ENCODE results near the gene DMBX1. TPM values are rescaled to one million over a fixed set of nuclear protein-coding genes. Genes with fewer than 3 reads are reported as not detected.
A peak's percentile ranks its signal among the peaks of the same experiment; 100 is the strongest.

Gene DMBX1
- polyA plus RNA-seq, 2 of the 4 experiments (the other 2 are of a cell fraction): 0.44 to 2.2 TPM

DNA sequence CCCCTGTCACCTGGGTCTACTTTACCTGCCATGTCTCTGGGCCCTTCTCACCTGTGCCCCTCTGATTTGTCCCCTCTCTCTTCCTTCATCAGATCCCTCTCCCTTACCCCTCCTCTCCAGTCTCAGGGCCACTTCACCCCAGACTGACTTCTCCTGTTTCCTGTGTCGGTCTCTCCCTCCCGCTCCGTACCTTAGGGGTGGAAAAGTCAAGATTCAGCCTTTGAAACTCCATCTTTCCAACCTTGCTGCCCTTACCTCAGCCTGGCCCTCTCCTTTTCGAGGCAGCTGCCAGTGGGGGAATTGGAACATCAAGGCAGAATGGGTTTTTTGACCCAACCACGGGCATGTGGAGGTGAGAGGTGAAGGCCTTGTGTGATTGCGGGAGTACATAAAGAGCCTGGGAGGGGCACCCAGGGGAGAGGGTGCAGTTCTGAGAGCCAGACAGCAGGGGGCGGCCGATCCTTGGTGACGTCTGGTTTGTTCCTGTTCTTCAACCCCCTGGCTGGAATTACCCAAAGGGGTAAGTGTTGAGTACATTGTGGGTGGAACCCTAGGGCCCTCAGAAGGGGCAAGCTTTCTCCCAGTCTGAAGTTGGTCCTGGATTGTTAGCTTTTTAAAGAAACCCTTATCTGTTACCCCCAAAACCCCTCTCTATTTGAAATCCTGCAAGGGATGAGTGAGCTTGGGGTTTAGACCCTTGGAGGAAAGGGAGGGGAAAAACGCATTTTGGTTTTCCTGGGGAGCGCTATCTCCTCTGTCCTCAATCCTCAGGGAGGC lies 12.3 kb upstream of the DMBX1 start:
- DNase-seq (ENCODE audit: low read depth in 1 of 2, low spot score in 1 of 2) (peak; percentile 61 to 88), ATAC-seq (peak; percentile 78 to 92), FAIRE-seq (no peak)
- ChIA-PET POLR2A (no interaction called here), CTCF (interaction anchor here (0.6 to 3.6 kb wide), 38 partner anchors 9 to 513 kb away, joined by 3 to 131 read pairs (median 4); partner anchors contain the start of genes DMBX1 and KNCN)
- no peaks in the 10 kb centered on the region for H3K4me1 ChIP-seq
- no peak overlapping the region for H3K4me2 ChIP-seq
- TF ChIP-seq RAD21 (conservative IDR thresholded peaks at IDR 0.05 in 1 of 2, IDR thresholded peaks at IDR 0.05 in 1 of 2): peak; percentile 90
- peak; percentile 91 for TF ChIP-seq SMC3 (IDR thresholded peaks at IDR 0.05)
- TF ChIP-seq ELK1 (IDR thresholded peaks at IDR 0.05; ENCODE audit: low read depth, low read length): no peak
- peak; percentile 77 for TF ChIP-seq CTCF (IDR thresholded peaks at IDR 0.05)
- WGBS (ENCODE audit: missing lambda C conversion rate): 50% methylated on average over 8 of the region's 11 CpGs
- H3K4me3 ChIP-seq: no peak overlapping the region
- H3K27ac ChIP-seq: no peak overlapping the region
- no peaks in the 10 kb centered on the region for H3K9me3 ChIP-seq

GRCh38 chr1:46478721-46479485 lies 10.7 kb upstream of the DMBX1 start:
- H3K4me1 ChIP-seq: no peaks in the 10 kb centered on the region
- FAIRE-seq (no peak), ATAC-seq (no peak), DNase-seq (ENCODE audit: low read depth in 1 of 2, low spot score in 1 of 2) (no peak)
- no peak overlapping the region for H3K4me2 ChIP-seq
- 66% methylated on average over 8 of the region's 8 CpGs for WGBS (ENCODE audit: missing lambda C conversion rate)
- H3K27ac ChIP-seq: peak overlapping the region in 1 of 2 experiments; percentile 37; a peak in 1 of 6 replicates
- H3K4me3 ChIP-seq: no peak overlapping the region
- H3K9me3 ChIP-seq: no peaks in the 10 kb centered on the region
- TF ChIP-seq ESRRA (IDR thresholded peaks at IDR 0.05; ENCODE audit: borderline replicate concordance, low read length) (no peak), TP53 (CRISPR knock-in tag; IDR thresholded peaks at IDR 0.05) (no peak), EHMT2 (IDR thresholded peaks at IDR 0.05; ENCODE audit: low read depth) (no peak), CHD4 (IDR thresholded peaks at IDR 0.05; ENCODE audit: borderline replicate concordance) (no peak), PHF8 (IDR thresholded peaks at IDR 0.05; ENCODE audit: borderline replicate concordance, low read depth) (no peak), ZNF302 (CRISPR knock-in tag; IDR thresholded peaks at IDR 0.05) (no peak), CHD2 (IDR thresholded peaks at IDR 0.05; ENCODE audit: low read length, partially characterized antibody) (no peak), E2F6 (IDR thresholded peaks at IDR 0.05; ENCODE audit: borderline replicate concordance, low read depth) (no peak), FOSL2 (IDR thresholded peaks at IDR 0.05) (no peak), FOSL2 (CRISPR knock-in tag; IDR thresholded peaks at IDR 0.05) (no peak), CEBPB (IDR thresholded peaks at IDR 0.05) (no peak), HEYL (CRISPR knock-in tag; IDR thresholded peaks at IDR 0.05) (no peak), PBX3 (IDR thresholded peaks at IDR 0.05) (no peak), ELK1 (IDR thresholded peaks at IDR 0.05; ENCODE audit: low read depth, low read length) (no peak)
- TF ChIP-seq, protein P1, sequence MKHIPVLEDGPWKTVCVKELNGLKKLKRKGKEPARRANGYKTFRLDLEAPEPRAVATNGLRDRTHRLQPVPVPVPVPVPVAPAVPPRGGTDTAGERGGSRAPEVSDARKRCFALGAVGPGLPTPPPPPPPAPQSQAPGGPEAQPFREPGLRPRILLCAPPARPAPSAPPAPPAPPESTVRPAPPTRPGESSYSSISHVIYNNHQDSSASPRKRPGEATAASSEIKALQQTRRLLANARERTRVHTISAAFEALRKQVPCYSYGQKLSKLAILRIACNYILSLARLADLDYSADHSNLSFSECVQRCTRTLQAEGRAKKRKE (CRISPR knock-in tag; IDR thresholded peaks at IDR 0.05; ENCODE audit: low read depth): no peak
- CTCF ChIA-PET: interaction anchor here (1.0 to 18.2 kb wide), 12 partner anchors 9 to 61 kb away, joined by 3 to 235 read pairs (median 14); partner anchors contain the start of gene DMBX1
- POLR2A ChIA-PET: no interaction called here

Data from A549 (cell line).